H9 (cell line): ENCODE results near the gene CRAT. TPM values are rescaled to one million over a fixed set of nuclear protein-coding genes. Genes with fewer than 3 reads are reported as not detected.

Experiments used
- DNase-seq: peaks from one replicate; pipeline ENCODE4 v3.0.0-alpha.2; 2017
- H2AFZ ChIP-seq: one replicate; pipeline ENCODE4 v1.6.1; 2013; ENCODE audit warnings: mild to moderate bottlenecking, low read length, control low read depth, moderate library complexity
- H2AK5ac ChIP-seq: 2 replicates; pipeline ENCODE4 v1.6.1; 2013; ENCODE audit warnings: low read length, control low read depth, mixed read lengths; ENCODE audit not compliant: insufficient read length
- H2BK120ac ChIP-seq: one replicate; pipeline ENCODE4 v1.6.1; 2013; ENCODE audit warnings: low read depth, mild to moderate bottlenecking, low read length, control low read depth, inconsistent platforms; ENCODE audit not compliant: poor library complexity, severe bottlenecking
- H2BK12ac ChIP-seq: 2 replicates; pipeline ENCODE4 v1.6.1; 2013; ENCODE audit warnings: low read length, control low read depth, mixed read lengths, low read depth; ENCODE audit not compliant: insufficient read length
- H2BK15ac ChIP-seq: 2 replicates; pipeline ENCODE4 v1.6.1; 2013; ENCODE audit warnings: low read depth, low read length, control low read depth
- H2BK20ac ChIP-seq: one replicate; pipeline ENCODE4 v1.6.1; 2013; ENCODE audit warnings: low read depth, mild to moderate bottlenecking, low read length, control low read depth, inconsistent platforms; ENCODE audit not compliant: poor library complexity, severe bottlenecking
- H2BK5ac ChIP-seq: 2 replicates; pipeline ENCODE4 v1.6.1; 2013; ENCODE audit warnings: low read length, control low read depth, mixed read lengths; ENCODE audit not compliant: insufficient read length
- H3K14ac ChIP-seq: 2 replicates; pipeline ENCODE4 v1.6.1; 2013; ENCODE audit warnings: low read length, control low read depth; ENCODE audit not compliant: insufficient read depth
- H3K18ac ChIP-seq: 2 replicates; pipeline ENCODE4 v1.6.1; 2013; ENCODE audit warnings: low read depth, mild to moderate bottlenecking, mixed read lengths, low read length, control low read depth; ENCODE audit not compliant: insufficient read length
- H3K23ac ChIP-seq: 2 replicates; pipeline ENCODE4 v1.6.1; 2013; ENCODE audit warnings: low read length, control low read depth, mixed read lengths, low read depth; ENCODE audit not compliant: insufficient read length
- H3K23me2 ChIP-seq: 2 replicates; pipeline ENCODE4 v1.6.1; 2013; ENCODE audit warnings: low read depth, mild to moderate bottlenecking, mixed read lengths, low read length, control low read depth; ENCODE audit not compliant: insufficient read length, poor library complexity, severe bottlenecking
- H3K27ac ChIP-seq: 2 replicates; pipeline ENCODE4 v1.5.1; 2013; ENCODE audit warnings: low read length, control low read depth, mixed read lengths, low read depth; ENCODE audit not compliant: insufficient read length
- H3K27me3 ChIP-seq: 2 replicates; pipeline ENCODE4 v1.6.1; 2013; ENCODE audit warnings: low read length, control low read depth, inconsistent platforms; ENCODE audit not compliant: insufficient read depth
- H3K4ac ChIP-seq: 2 replicates; pipeline ENCODE4 v1.6.1; 2013; ENCODE audit warnings: low read depth, mild to moderate bottlenecking, control low read depth, inconsistent platforms, low read length, moderate library complexity
- H3K4me1 ChIP-seq: 2 replicates; pipeline ENCODE4 v1.6.1; 2013; ENCODE audit warnings: low read length, control low read depth, inconsistent platforms; ENCODE audit not compliant: insufficient read depth
- H3K4me2 ChIP-seq: 2 replicates; pipeline ENCODE4 v1.6.1; 2013; ENCODE audit warnings: low read length, control low read depth, mixed read lengths; ENCODE audit not compliant: insufficient read length, insufficient read depth
- H3K56ac ChIP-seq: 2 replicates; pipeline ENCODE4 v1.6.1; 2013; ENCODE audit warnings: low read depth, mild to moderate bottlenecking, mixed read lengths, low read length, control low read depth; ENCODE audit not compliant: insufficient read length
- H3K79me1 ChIP-seq: 2 replicates; pipeline ENCODE4 v1.6.1; 2013; ENCODE audit warnings: low read depth, mild to moderate bottlenecking, moderate library complexity, low read length, control low read depth, inconsistent platforms; ENCODE audit not compliant: insufficient read depth, poor library complexity, severe bottlenecking
- H3K79me2 ChIP-seq: 2 replicates; pipeline ENCODE4 v1.6.1; 2013; ENCODE audit warnings: low read length, control low read depth, inconsistent platforms; ENCODE audit not compliant: insufficient read depth
- H3K9ac ChIP-seq: 2 replicates; pipeline ENCODE4 v1.6.1; 2013; ENCODE audit warnings: low read length, control low read depth, mixed read lengths; ENCODE audit not compliant: insufficient read length; ENCODE audit errors: extremely low read depth
- H3K9me3 ChIP-seq: one replicate; pipeline ENCODE4 v1.6.1; 2013; ENCODE audit warnings: low read depth, low read length, inconsistent platforms; ENCODE audit not compliant: control insufficient read depth
- H3T11ph ChIP-seq: one replicate; pipeline ENCODE4 v1.6.1; 2013; ENCODE audit warnings: mild to moderate bottlenecking, low read length, control low read depth, inconsistent platforms
- H4K20me1 ChIP-seq: one replicate; pipeline ENCODE4 v1.6.1; 2013; ENCODE audit not compliant: control insufficient read depth, insufficient read length, insufficient read depth
- H4K5ac ChIP-seq: 2 replicates; pipeline ENCODE4 v1.6.1; 2013; ENCODE audit warnings: low read depth, mild to moderate bottlenecking, mixed read lengths, low read length, control low read depth; ENCODE audit not compliant: insufficient read length
- H4K8ac ChIP-seq: replicated peaks from 2 replicates; pipeline ENCODE4 v1.6.1; 2013; ENCODE audit warnings: low read length, control low read depth, mixed read lengths, low read depth; ENCODE audit not compliant: insufficient read length
- H4K91ac ChIP-seq: 2 replicates; pipeline ENCODE4 v1.6.1; 2013; ENCODE audit warnings: low read depth, mild to moderate bottlenecking, moderate library complexity, mixed read lengths, low read length, control low read depth; ENCODE audit not compliant: insufficient read length
- H3K27ac Mint-ChIP-seq, 3 experiments: 2 replicates in 2 of 3; 3 replicates in 1 of 3; pipeline ENCODE4 v1.8.0; 2020 to 2021; ENCODE audit warnings: mixed read lengths in 3 of 3, mild to moderate bottlenecking in 1 of 3, moderate library complexity in 1 of 3
- H3K27me3 Mint-ChIP-seq: 2 replicates; pipeline ENCODE4 v1.8.0; 2021; ENCODE audit warnings: low read depth, mild to moderate bottlenecking, moderate library complexity, mixed read lengths
- H3K36me3 Mint-ChIP-seq, 3 experiments: 2 replicates in 2 of 3; 3 replicates in 1 of 3; pipeline ENCODE4 v1.8.0; 2020 to 2021; ENCODE audit warnings: low read depth in 3 of 3, mixed read lengths in 3 of 3; ENCODE audit not compliant: insufficient read depth in 1 of 3
- H3K4me1 Mint-ChIP-seq, 2 experiments: 2 replicates each; pipeline ENCODE4 v1.8.0; 2020; ENCODE audit warnings: mixed read lengths in 2 of 2
- H3K4me3 Mint-ChIP-seq, 2 experiments: 2 replicates in 1 of 2; 3 replicates in 1 of 2; pipeline ENCODE4 v1.8.0; 2020 to 2021; ENCODE audit warnings: mild to moderate bottlenecking in 2 of 2, mixed read lengths in 2 of 2, moderate library complexity in 1 of 2
- H3K9me3 Mint-ChIP-seq, 2 experiments: 2 replicates in 1 of 2; 3 replicates in 1 of 2; pipeline ENCODE4 v1.8.0; 2020; ENCODE audit warnings: mild to moderate bottlenecking in 2 of 2, mixed read lengths in 2 of 2, moderate library complexity in 1 of 2
- CTCF ChIP-seq: fragments of 200-600 bp; sonication (generic); conservative IDR thresholded peaks from 3 replicates; pipeline ENCODE4 v1.8.0; 2021; ENCODE audit warnings: antibody characterized with exemption, mild to moderate bottlenecking
- WGBS: extraction: QIAGEN DNeasy Blood & Tissue Kit; methylation state at CpG from one replicate; pipeline ENCODE4 v1.1.7; 2013; ENCODE audit warnings: missing lambda C conversion rate, low lambda C conversion rate, mixed read lengths; ENCODE audit not compliant: insufficient read length; ENCODE audit errors: extremely low coverage; 5-methylcytosine and 5-hydroxymethylcytosine counted together
- total RNA-seq: library from RNA; stranded (reverse); gene quantifications from 2 replicates; pipeline ENCODE4 v1.2.1, GENCODE V29; 2021

The CRAT gene
- total RNA-seq, 1 experiment from 2014 or later: 15.0 TPM

- Mint-ChIP-seq H3K4me1 (peaks cover 7 to 21% of the 10 kb centered on the region in 2 experiments), H3K27ac (no peak overlapping the region), H3K27me3 (no peaks in the 10 kb centered on the region), H3K4me3 (no peak overlapping the region), H3K9me3 (no peaks in the 10 kb centered on the region), H3K36me3 (peaks cover 11 to 34% (median 26%) of the 10 kb centered on the region in 3 experiments; a peak in 6 of 7 replicates)
- no peak overlapping the region for H3K4me2 ChIP-seq
- H4K8ac ChIP-seq: no peak overlapping the region
- no peak overlapping the region for H3K27ac ChIP-seq
- H3K23ac ChIP-seq: no peak overlapping the region
- no peaks in the 10 kb centered on the region for H3K79me2 ChIP-seq
- no peak overlapping the region for H3T11ph ChIP-seq
- no peak overlapping the region for H4K5ac ChIP-seq
- no peak overlapping the region for H2BK20ac ChIP-seq
- H3K4ac ChIP-seq: no peak overlapping the region
- peaks cover 4% of the 10 kb centered on the region; the same call in 1 of the 2 replicates for H3K4me1 ChIP-seq
- H4K91ac ChIP-seq: no peak overlapping the region
- H3K9ac ChIP-seq: no peak overlapping the region
- H3K27me3 ChIP-seq: no peaks in the 10 kb centered on the region
- H2AFZ ChIP-seq: no peak overlapping the region
- no peak overlapping the region for H3K56ac ChIP-seq
- H2BK15ac ChIP-seq: no peak overlapping the region
- no peak for DNase-seq
- H3K23me2 ChIP-seq: no peaks in the 10 kb centered on the region
- no peak overlapping the region for H2BK12ac ChIP-seq
- no peak overlapping the region for H2AK5ac ChIP-seq
- no peaks in the 10 kb centered on the region for H3K9me3 ChIP-seq
- no peak overlapping the region for H2BK5ac ChIP-seq
- no peak overlapping the region for H3K18ac ChIP-seq
- no CpG with 5 or more reads among the region's 6 CpGs for WGBS
- no peaks in the 10 kb centered on the region for H4K20me1 ChIP-seq
- no peak overlapping the region for H3K14ac ChIP-seq
- TF ChIP-seq CTCF: no peak
- no peak overlapping the region for H2BK120ac ChIP-seq
- no peaks in the 10 kb centered on the region for H3K79me1 ChIP-seq
Observed at GRCh38 chr9:129149442-129149841, 38.8 kb upstream of the CRAT start.
